H9 (cell line): ENCODE results near the gene CD164L2. TPM values are rescaled to one million over a fixed set of nuclear protein-coding genes. Genes with fewer than 3 reads are reported as not detected.
"Not testable (repeated sequence)": the region's sequence is repeated elsewhere in the genome, so short reads cannot be mapped to it uniquely, and the experiment has no call there.

ENCODE experiments used
- DNase-seq: peaks from one replicate; pipeline ENCODE4 v3.0.0-alpha.2; 2017
- H2AFZ ChIP-seq: one replicate; pipeline ENCODE4 v1.6.1; 2013; ENCODE audit warnings: mild to moderate bottlenecking, low read length, control low read depth, moderate library complexity
- H2AK5ac ChIP-seq: 2 replicates; pipeline ENCODE4 v1.6.1; 2013; ENCODE audit warnings: low read length, control low read depth, mixed read lengths; ENCODE audit not compliant: insufficient read length
- H2BK120ac ChIP-seq: one replicate; pipeline ENCODE4 v1.6.1; 2013; ENCODE audit warnings: low read depth, mild to moderate bottlenecking, low read length, control low read depth, inconsistent platforms; ENCODE audit not compliant: poor library complexity, severe bottlenecking
- H2BK12ac ChIP-seq: 2 replicates; pipeline ENCODE4 v1.6.1; 2013; ENCODE audit warnings: low read length, control low read depth, mixed read lengths, low read depth; ENCODE audit not compliant: insufficient read length
- H2BK15ac ChIP-seq: 2 replicates; pipeline ENCODE4 v1.6.1; 2013; ENCODE audit warnings: low read depth, low read length, control low read depth
- H2BK20ac ChIP-seq: one replicate; pipeline ENCODE4 v1.6.1; 2013; ENCODE audit warnings: low read depth, mild to moderate bottlenecking, low read length, control low read depth, inconsistent platforms; ENCODE audit not compliant: poor library complexity, severe bottlenecking
- H2BK5ac ChIP-seq: 2 replicates; pipeline ENCODE4 v1.6.1; 2013; ENCODE audit warnings: low read length, control low read depth, mixed read lengths; ENCODE audit not compliant: insufficient read length
- H3K14ac ChIP-seq: 2 replicates; pipeline ENCODE4 v1.6.1; 2013; ENCODE audit warnings: low read length, control low read depth; ENCODE audit not compliant: insufficient read depth
- H3K18ac ChIP-seq: 2 replicates; pipeline ENCODE4 v1.6.1; 2013; ENCODE audit warnings: low read depth, mild to moderate bottlenecking, mixed read lengths, low read length, control low read depth; ENCODE audit not compliant: insufficient read length
- H3K23ac ChIP-seq: 2 replicates; pipeline ENCODE4 v1.6.1; 2013; ENCODE audit warnings: low read length, control low read depth, mixed read lengths, low read depth; ENCODE audit not compliant: insufficient read length
- H3K23me2 ChIP-seq: 2 replicates; pipeline ENCODE4 v1.6.1; 2013; ENCODE audit warnings: low read depth, mild to moderate bottlenecking, mixed read lengths, low read length, control low read depth; ENCODE audit not compliant: insufficient read length, poor library complexity, severe bottlenecking
- H3K27ac ChIP-seq: 2 replicates; pipeline ENCODE4 v1.5.1; 2013; ENCODE audit warnings: low read length, control low read depth, mixed read lengths, low read depth; ENCODE audit not compliant: insufficient read length
- H3K27me3 ChIP-seq: 2 replicates; pipeline ENCODE4 v1.6.1; 2013; ENCODE audit warnings: low read length, control low read depth, inconsistent platforms; ENCODE audit not compliant: insufficient read depth
- H3K4ac ChIP-seq: 2 replicates; pipeline ENCODE4 v1.6.1; 2013; ENCODE audit warnings: low read depth, mild to moderate bottlenecking, control low read depth, inconsistent platforms, low read length, moderate library complexity
- H3K4me1 ChIP-seq: 2 replicates; pipeline ENCODE4 v1.6.1; 2013; ENCODE audit warnings: low read length, control low read depth, inconsistent platforms; ENCODE audit not compliant: insufficient read depth
- H3K4me2 ChIP-seq: 2 replicates; pipeline ENCODE4 v1.6.1; 2013; ENCODE audit warnings: low read length, control low read depth, mixed read lengths; ENCODE audit not compliant: insufficient read length, insufficient read depth
- H3K56ac ChIP-seq: 2 replicates; pipeline ENCODE4 v1.6.1; 2013; ENCODE audit warnings: low read depth, mild to moderate bottlenecking, mixed read lengths, low read length, control low read depth; ENCODE audit not compliant: insufficient read length
- H3K79me1 ChIP-seq: 2 replicates; pipeline ENCODE4 v1.6.1; 2013; ENCODE audit warnings: low read depth, mild to moderate bottlenecking, moderate library complexity, low read length, control low read depth, inconsistent platforms; ENCODE audit not compliant: insufficient read depth, poor library complexity, severe bottlenecking
- H3K79me2 ChIP-seq: 2 replicates; pipeline ENCODE4 v1.6.1; 2013; ENCODE audit warnings: low read length, control low read depth, inconsistent platforms; ENCODE audit not compliant: insufficient read depth
- H3K9ac ChIP-seq: 2 replicates; pipeline ENCODE4 v1.6.1; 2013; ENCODE audit warnings: low read length, control low read depth, mixed read lengths; ENCODE audit not compliant: insufficient read length; ENCODE audit errors: extremely low read depth
- H3K9me3 ChIP-seq: one replicate; pipeline ENCODE4 v1.6.1; 2013; ENCODE audit warnings: low read depth, low read length, inconsistent platforms; ENCODE audit not compliant: control insufficient read depth
- H3T11ph ChIP-seq: one replicate; pipeline ENCODE4 v1.6.1; 2013; ENCODE audit warnings: mild to moderate bottlenecking, low read length, control low read depth, inconsistent platforms
- H4K20me1 ChIP-seq: one replicate; pipeline ENCODE4 v1.6.1; 2013; ENCODE audit not compliant: control insufficient read depth, insufficient read length, insufficient read depth
- H4K5ac ChIP-seq: 2 replicates; pipeline ENCODE4 v1.6.1; 2013; ENCODE audit warnings: low read depth, mild to moderate bottlenecking, mixed read lengths, low read length, control low read depth; ENCODE audit not compliant: insufficient read length
- H4K8ac ChIP-seq: replicated peaks from 2 replicates; pipeline ENCODE4 v1.6.1; 2013; ENCODE audit warnings: low read length, control low read depth, mixed read lengths, low read depth; ENCODE audit not compliant: insufficient read length
- H4K91ac ChIP-seq: 2 replicates; pipeline ENCODE4 v1.6.1; 2013; ENCODE audit warnings: low read depth, mild to moderate bottlenecking, moderate library complexity, mixed read lengths, low read length, control low read depth; ENCODE audit not compliant: insufficient read length
- H3K27ac Mint-ChIP-seq, 3 experiments: 2 replicates in 2 of 3; 3 replicates in 1 of 3; pipeline ENCODE4 v1.8.0; 2020 to 2021; ENCODE audit warnings: mixed read lengths in 3 of 3, mild to moderate bottlenecking in 1 of 3, moderate library complexity in 1 of 3
- H3K27me3 Mint-ChIP-seq: 2 replicates; pipeline ENCODE4 v1.8.0; 2021; ENCODE audit warnings: low read depth, mild to moderate bottlenecking, moderate library complexity, mixed read lengths
- H3K36me3 Mint-ChIP-seq, 3 experiments: 2 replicates in 2 of 3; 3 replicates in 1 of 3; pipeline ENCODE4 v1.8.0; 2020 to 2021; ENCODE audit warnings: low read depth in 3 of 3, mixed read lengths in 3 of 3; ENCODE audit not compliant: insufficient read depth in 1 of 3
- H3K4me1 Mint-ChIP-seq, 2 experiments: 2 replicates each; pipeline ENCODE4 v1.8.0; 2020; ENCODE audit warnings: mixed read lengths in 2 of 2
- H3K4me3 Mint-ChIP-seq, 2 experiments: 2 replicates in 1 of 2; 3 replicates in 1 of 2; pipeline ENCODE4 v1.8.0; 2020 to 2021; ENCODE audit warnings: mild to moderate bottlenecking in 2 of 2, mixed read lengths in 2 of 2, moderate library complexity in 1 of 2
- H3K9me3 Mint-ChIP-seq, 2 experiments: 2 replicates in 1 of 2; 3 replicates in 1 of 2; pipeline ENCODE4 v1.8.0; 2020; ENCODE audit warnings: mild to moderate bottlenecking in 2 of 2, mixed read lengths in 2 of 2, moderate library complexity in 1 of 2
- CTCF ChIP-seq: fragments of 200-600 bp; sonication (generic); conservative IDR thresholded peaks from 3 replicates; pipeline ENCODE4 v1.8.0; 2021; ENCODE audit warnings: antibody characterized with exemption, mild to moderate bottlenecking
- WGBS: extraction: QIAGEN DNeasy Blood & Tissue Kit; methylation state at CpG from one replicate; pipeline ENCODE4 v1.1.7; 2013; ENCODE audit warnings: missing lambda C conversion rate, low lambda C conversion rate, mixed read lengths; ENCODE audit not compliant: insufficient read length; ENCODE audit errors: extremely low coverage; 5-methylcytosine and 5-hydroxymethylcytosine counted together
- total RNA-seq: library from RNA; stranded (reverse); gene quantifications from 2 replicates; pipeline ENCODE4 v1.2.1, GENCODE V29; 2021

Gene CD164L2
- total RNA-seq, 1 experiment from 2014 or later = 1.2 TPM

GRCh38 chr1:27405598-27406361, 22.6 kb upstream of the CD164L2 start:
- H3K18ac ChIP-seq, H4K5ac ChIP-seq, H3K9me3 Mint-ChIP-seq, H3K27ac ChIP-seq, H2BK20ac ChIP-seq, H3K27me3 ChIP-seq, H2BK15ac ChIP-seq, H2BK12ac ChIP-seq, H3K79me1 ChIP-seq, H3K4me2 ChIP-seq, H3K4me1 ChIP-seq, H4K20me1 ChIP-seq, H3T11ph ChIP-seq, H3K9me3 ChIP-seq, H2AK5ac ChIP-seq, H2BK5ac ChIP-seq, H2AFZ ChIP-seq, H3K14ac ChIP-seq, H3K23ac ChIP-seq, H3K27me3 Mint-ChIP-seq, H3K56ac ChIP-seq, H3K79me2 ChIP-seq, H3K9ac ChIP-seq, H3K23me2 ChIP-seq, H2BK120ac ChIP-seq, H3K4ac ChIP-seq, H4K91ac ChIP-seq, H4K8ac ChIP-seq: not testable (repeated sequence)
- H3K27ac Mint-ChIP-seq = peak overlapping the region; percentile 92 to 98 (median 93); a peak in 6 of 7 replicates
- peak overlapping the region in 1 of 2 experiments; percentile 21; a peak in 1 of 5 replicates for H3K4me3 Mint-ChIP-seq
- H3K4me1 Mint-ChIP-seq = peaks cover 34 to 51% of the 10 kb centered on the region in 2 experiments
- DNase-seq = peak; percentile 79
- H3K36me3 Mint-ChIP-seq = peaks cover 9 to 30% (median 30%) of the 10 kb centered on the region in 3 experiments; a peak in 6 of 7 replicates
- whole genome bisulfite sequencing = no CpG with 5 or more reads among the region's 18 CpGs
- TF ChIP-seq CTCF = peak; percentile 57
